OCI-LY1 (cell line): ENCODE data around the gene PIGA.

Source experiments
- H2AFZ ChIP-seq: fragments of 200-600 bp; sonication (generic), shearing (Covaris generic); 2 replicates; pipeline ENCODE4 v1.6.0; 2014; ENCODE audit warnings: antibody characterized with exemption, mild to moderate bottlenecking, low read length
- H3F3A ChIP-seq: fragments of 200-600 bp; sonication (generic), shearing (Covaris generic); 2 replicates; pipeline ENCODE4 v1.6.0; 2014; ENCODE audit warnings: mild to moderate bottlenecking, antibody characterized with exemption, low read length, moderate library complexity; ENCODE audit not compliant: insufficient read depth
- H3K27ac ChIP-seq: fragments of 200-600 bp; sonication (generic); 2 replicates; pipeline ENCODE4 v1.5.1; 2014; ENCODE audit warnings: low read length, mixed run types, mild to moderate bottlenecking, low read depth; ENCODE audit not compliant: poor library complexity, severe bottlenecking
- H3K27me3 ChIP-seq: fragments of 200-600 bp; sonication (generic); 2 replicates; pipeline ENCODE4 v1.6.0; 2014; ENCODE audit warnings: antibody characterized with exemption, mild to moderate bottlenecking, low read length, moderate library complexity; ENCODE audit not compliant: insufficient read depth
- H3K36me3 ChIP-seq: fragments of 200-600 bp; sonication (generic); 2 replicates; pipeline ENCODE4 v1.6.1; 2014; ENCODE audit warnings: mild to moderate bottlenecking, antibody characterized with exemption, low read length, moderate library complexity, mixed read lengths; ENCODE audit not compliant: insufficient read depth
- H3K4me1 ChIP-seq: fragments of 200-600 bp; sonication (generic); 2 replicates; pipeline ENCODE4 v1.5.1; 2014; ENCODE audit warnings: mild to moderate bottlenecking, low read length, moderate library complexity; ENCODE audit not compliant: insufficient read depth, severe bottlenecking
- H3K4me2 ChIP-seq: fragments of 200-600 bp; sonication (generic), shearing (Covaris generic); 2 replicates; pipeline ENCODE4 v1.6.1; 2014; ENCODE audit warnings: low read length
- H3K4me3 ChIP-seq: fragments of 200-600 bp; sonication (generic); 2 replicates; pipeline ENCODE4 v1.5.1; 2014; ENCODE audit warnings: low read length, low read depth, mild to moderate bottlenecking, mixed read lengths; ENCODE audit not compliant: poor library complexity, severe bottlenecking
- H3K79me2 ChIP-seq: fragments of 200-600 bp; shearing (Covaris generic); 2 replicates; pipeline ENCODE4 v1.6.1; 2016; ENCODE audit warnings: mixed run types, low read length, mixed read lengths; ENCODE audit not compliant: insufficient read depth
- H3K9ac ChIP-seq: fragments of 200-600 bp; sonication (generic), shearing (Covaris generic); 2 replicates; pipeline ENCODE4 v1.6.1; 2014; ENCODE audit warnings: mild to moderate bottlenecking, low read length, mixed read lengths
- H3K9me2 ChIP-seq: fragments of 200-600 bp; sonication (generic), shearing (Covaris generic); 2 replicates; pipeline ENCODE4 v1.6.1; 2014; ENCODE audit warnings: low read depth, mild to moderate bottlenecking, low read length, mixed read lengths
- H3K9me3 ChIP-seq: fragments of 200-600 bp; shearing (Covaris generic); 2 replicates; pipeline ENCODE4 v1.6.1; 2014; ENCODE audit warnings: low read length, mixed read lengths
- H4K20me1 ChIP-seq: fragments of 200-600 bp; sonication (generic), shearing (Covaris generic); 2 replicates; pipeline ENCODE4 v1.6.0; 2016; ENCODE audit warnings: mild to moderate bottlenecking, low read length; ENCODE audit not compliant: insufficient read depth
- CTCF ChIP-seq: fragments of 200-600 bp; sonication (generic), shearing (Covaris generic); IDR thresholded peaks from 2 replicates; pipeline ENCODE4 v1.5.1; 2017; ENCODE audit warnings: mild to moderate bottlenecking, antibody characterized with exemption, low read length, moderate library complexity, mixed read lengths
- EZH2 ChIP-seq: fragments of 200-600 bp; sonication (generic), shearing (Covaris generic); IDR thresholded peaks from 2 replicates; pipeline ENCODE4 v1.8.0; 2017; ENCODE audit warnings: borderline replicate concordance, mixed run types, mild to moderate bottlenecking, antibody characterized with exemption, low read length, moderate library complexity, mixed read lengths

Gene PIGA

GRCh38 chrX:15344106-15344505 is 8.8 kb upstream of the PIGA start:
- Histone ChIP-seq H3F3A (no peaks in the 10 kb centered on the region), H3K4me1 (no peaks in the 10 kb centered on the region), H3K9me2 (no peaks in the 10 kb centered on the region), H2AFZ (no peak overlapping the region), H3K4me3 (no peak overlapping the region), H3K36me3 (no peaks in the 10 kb centered on the region), H3K27ac (no peak overlapping the region), H3K9ac (no peak overlapping the region), H3K9me3 (no peaks in the 10 kb centered on the region), H3K79me2 (no peaks in the 10 kb centered on the region), H3K27me3 (no peaks in the 10 kb centered on the region), H4K20me1 (no peaks in the 10 kb centered on the region), H3K4me2 (no peak overlapping the region)
- no peak for TF ChIP-seq EZH2
- no peak for TF ChIP-seq CTCF

GRCh38 chrX:15343075-15343476 is 7.8 kb upstream of the PIGA start:
- no peaks in the 10 kb centered on the region for H3K9me2 ChIP-seq
- no peak overlapping the region for H3K9ac ChIP-seq
- H3K4me3 ChIP-seq, result no peak overlapping the region
- TF ChIP-seq CTCF (no peak), EZH2 (no peak)
- H3K4me2 ChIP-seq, result no peak overlapping the region
- no peak overlapping the region for H2AFZ ChIP-seq
- H3F3A ChIP-seq, result no peaks in the 10 kb centered on the region
- H3K9me3 ChIP-seq, result no peaks in the 10 kb centered on the region
- no peaks in the 10 kb centered on the region for H3K79me2 ChIP-seq
- H3K36me3 ChIP-seq, result no peaks in the 10 kb centered on the region
- H3K27me3 ChIP-seq, result no peaks in the 10 kb centered on the region
- no peaks in the 10 kb centered on the region for H4K20me1 ChIP-seq
- no peak overlapping the region for H3K27ac ChIP-seq
- H3K4me1 ChIP-seq, result no peaks in the 10 kb centered on the region

- H3K27me3 ChIP-seq, result no peaks in the 10 kb centered on the region
- no peaks in the 10 kb centered on the region for H3K9me3 ChIP-seq
- H3K9me2 ChIP-seq, result no peaks in the 10 kb centered on the region
- no peaks in the 10 kb centered on the region for H4K20me1 ChIP-seq
- H3K4me1 ChIP-seq, result peaks cover 6% of the 10 kb centered on the region
- no peak overlapping the region for H3K9ac ChIP-seq
- no peaks in the 10 kb centered on the region for H3K36me3 ChIP-seq
- no peak overlapping the region for H3K4me2 ChIP-seq
- no peak overlapping the region for H3K4me3 ChIP-seq
- H3K27ac ChIP-seq, result no peak overlapping the region
- H3K79me2 ChIP-seq, result no peaks in the 10 kb centered on the region
- TF ChIP-seq EZH2, result no peak
- no peak for TF ChIP-seq CTCF
- H2AFZ ChIP-seq, result no peak overlapping the region
- H3F3A ChIP-seq, result no peaks in the 10 kb centered on the region
These were observed 5.5 kb upstream of the PIGA start for GRCh38 chrX:15340867-15341266.
